NCI-H1092 (cell line): ENCODE data around the gene VTI1A.

Source experiments
- DNase-seq: peaks from one replicate; lab custom pipeline; 2025; lab: John Stamatoyannopoulos, UW

The VTI1A gene

DNA sequence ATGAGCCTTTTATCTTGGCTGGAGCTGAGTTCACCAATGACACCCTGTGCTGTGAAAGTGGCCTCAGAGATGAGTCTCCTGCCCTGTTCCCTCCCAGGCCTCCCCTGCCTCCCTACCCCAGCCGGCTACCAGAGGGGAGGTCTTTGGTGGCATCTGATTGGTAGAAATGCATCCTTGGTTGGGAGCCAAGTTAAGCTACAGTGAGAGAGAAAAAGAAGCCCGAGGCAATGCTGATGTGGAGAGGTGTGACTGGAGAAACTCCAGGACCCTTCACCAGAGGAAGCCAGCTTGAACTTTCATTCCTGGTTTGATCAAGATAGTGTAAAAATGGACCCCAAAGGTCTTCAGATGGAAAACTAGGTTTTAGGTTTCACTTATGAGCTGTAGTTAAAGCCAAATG, 311.9 kb downstream of the VTI1A start:
- DNase-seq = no peak

DNA sequence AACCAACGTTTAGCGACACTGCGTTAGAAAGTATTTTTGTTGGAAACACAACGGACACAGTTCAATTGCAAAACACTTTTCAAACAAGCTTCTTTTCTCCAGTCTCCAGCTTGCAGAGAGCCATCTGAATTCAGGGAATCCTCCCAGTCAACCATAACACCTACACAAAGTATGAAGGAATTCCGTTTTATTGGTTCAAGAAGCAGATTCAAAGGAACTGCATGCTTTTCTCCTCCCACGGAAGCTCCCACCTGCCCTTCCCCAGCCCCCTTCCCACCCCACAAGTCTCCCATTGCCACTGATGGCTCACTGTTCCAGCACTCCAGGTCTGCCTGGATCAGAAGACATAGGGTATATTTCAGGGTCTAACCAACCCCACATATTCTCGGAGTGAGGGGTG, 312.5 kb downstream of the VTI1A start:
- no peak for DNase-seq

DNA sequence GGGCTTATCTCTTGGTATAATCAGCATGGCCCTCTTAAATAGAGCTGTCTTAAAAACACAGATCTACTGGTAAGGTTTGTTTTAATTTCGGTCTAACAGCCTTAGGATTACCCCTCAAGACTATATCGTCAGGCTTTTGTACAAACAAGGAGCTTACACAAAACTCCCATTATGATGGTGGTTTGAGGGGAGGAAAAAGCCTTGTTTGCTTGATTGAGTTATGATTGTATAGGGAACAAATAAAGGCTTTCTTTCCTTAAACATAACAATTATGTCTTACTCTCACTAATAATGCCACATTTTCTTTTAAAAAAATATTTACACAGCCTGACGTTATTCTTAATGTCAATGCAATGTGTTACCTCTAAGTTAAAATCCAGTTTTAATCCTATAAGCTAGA, 314.2 kb downstream of the VTI1A start:
- no peak for DNase-seq

DNA sequence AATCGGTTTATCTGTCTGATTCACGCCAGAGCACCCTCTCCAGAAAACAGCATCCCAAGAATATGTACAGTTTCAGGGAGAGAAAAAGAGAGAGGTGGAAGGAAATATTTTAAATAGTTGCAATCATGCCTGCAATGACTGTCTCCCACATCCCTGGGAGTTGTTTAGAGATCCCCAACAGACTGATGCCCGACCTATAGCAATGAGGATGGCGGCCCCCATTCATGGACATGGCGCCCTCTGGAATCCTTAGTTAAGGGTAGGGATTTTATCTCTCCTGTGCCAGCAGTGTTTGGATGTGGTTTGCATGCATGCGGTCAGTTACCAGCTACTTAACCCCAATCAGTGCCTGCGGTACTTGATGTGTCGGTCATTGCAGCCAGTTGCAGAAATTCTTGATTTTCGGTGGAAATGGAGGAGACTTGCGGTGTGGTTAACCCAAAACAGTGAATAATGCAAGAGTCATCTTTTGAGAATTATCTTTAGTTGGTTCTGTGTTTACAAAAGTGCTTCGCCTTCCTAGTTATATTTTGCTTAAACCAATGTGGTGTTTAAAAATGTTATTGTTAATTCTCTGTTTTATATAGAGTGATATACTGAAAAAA, 317.0 kb downstream of the VTI1A start:
- DNase-seq = no peak

DNA sequence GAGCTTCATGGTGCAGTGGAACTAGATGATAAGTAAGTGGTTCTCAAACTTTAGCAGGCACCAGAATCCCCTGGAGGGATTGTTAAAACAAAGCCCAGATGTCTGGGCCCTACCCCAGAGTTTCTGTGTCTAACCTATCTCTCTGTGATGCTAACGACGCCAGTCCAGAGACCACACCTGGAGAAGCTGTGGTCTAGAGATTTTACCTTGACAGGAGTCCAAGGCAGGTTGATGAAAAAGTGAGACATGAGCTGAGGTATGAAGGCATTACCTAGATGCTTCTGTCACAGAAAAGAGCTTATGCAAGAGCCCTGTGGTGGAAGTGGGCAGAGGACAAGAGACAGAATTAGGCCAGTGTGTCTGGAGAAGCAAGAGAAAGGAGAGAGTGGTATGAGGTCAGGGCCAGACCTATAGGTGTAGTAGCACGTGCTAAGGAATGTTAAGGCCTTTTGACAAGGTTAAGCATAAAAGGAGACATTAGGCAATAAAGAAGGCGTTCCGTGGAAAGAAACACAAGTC, 318.8 kb downstream of the VTI1A start:
- DNase-seq = no peak

DNA sequence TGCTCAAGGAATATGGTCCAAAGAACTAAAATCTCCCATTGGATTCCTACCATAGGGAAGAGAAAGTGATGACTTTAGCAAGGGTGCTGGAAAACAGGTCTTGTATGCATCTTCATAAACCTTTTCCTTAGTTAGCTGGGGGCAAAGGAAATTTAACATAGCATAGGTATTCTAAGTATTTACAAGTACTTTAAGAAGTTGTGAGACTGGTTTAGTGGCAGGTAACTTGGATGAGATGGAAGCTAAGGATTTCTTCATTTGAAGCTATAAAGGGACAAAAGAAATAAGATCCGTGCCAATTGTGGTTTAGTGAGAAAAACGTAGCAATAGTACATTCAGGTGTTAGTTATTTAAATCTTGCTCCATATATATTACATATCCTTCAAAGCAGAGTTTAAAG, 319.6 kb downstream of the VTI1A start:
- no peak for DNase-seq

DNA sequence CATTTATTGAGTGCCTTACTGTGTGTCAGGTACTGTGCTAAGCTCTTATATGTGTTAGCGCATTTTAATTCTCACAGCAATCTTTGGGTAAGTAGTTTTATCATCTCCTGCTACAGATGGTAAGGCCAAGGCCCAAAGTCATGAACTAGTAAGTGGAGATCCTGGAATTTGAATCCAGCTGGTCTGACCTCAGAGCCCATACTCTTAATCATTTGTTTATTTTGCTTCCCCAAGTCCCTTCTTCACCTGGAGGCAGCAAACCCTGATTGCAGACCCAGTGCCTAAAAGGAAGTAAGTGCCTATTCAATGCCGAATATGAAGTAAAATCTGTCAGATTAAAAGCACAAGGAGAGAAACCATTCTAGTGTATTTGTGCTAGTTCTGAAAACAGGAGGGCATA, 320.1 kb downstream of the VTI1A start:
- no peak for DNase-seq

DNA sequence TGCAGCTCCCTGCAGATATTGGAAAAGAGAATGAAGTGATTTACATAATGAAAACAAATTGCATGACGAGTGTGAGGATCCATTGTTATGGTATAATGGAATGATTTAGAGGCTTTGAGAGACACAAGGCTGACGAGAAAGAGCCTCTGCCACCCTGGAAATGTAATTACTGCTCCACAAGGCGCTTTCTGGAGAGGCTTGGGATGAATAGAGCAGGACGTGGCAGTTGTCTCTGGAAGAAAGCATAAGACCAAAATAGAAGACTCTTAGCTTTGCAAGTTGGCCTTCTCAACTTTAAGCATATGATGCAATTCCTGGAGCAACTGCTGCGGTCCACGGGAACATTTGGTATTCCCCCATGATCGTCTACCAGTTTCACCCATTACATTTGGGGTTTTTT, 321.1 kb downstream of the VTI1A start:
- DNase-seq = no peak

DNA sequence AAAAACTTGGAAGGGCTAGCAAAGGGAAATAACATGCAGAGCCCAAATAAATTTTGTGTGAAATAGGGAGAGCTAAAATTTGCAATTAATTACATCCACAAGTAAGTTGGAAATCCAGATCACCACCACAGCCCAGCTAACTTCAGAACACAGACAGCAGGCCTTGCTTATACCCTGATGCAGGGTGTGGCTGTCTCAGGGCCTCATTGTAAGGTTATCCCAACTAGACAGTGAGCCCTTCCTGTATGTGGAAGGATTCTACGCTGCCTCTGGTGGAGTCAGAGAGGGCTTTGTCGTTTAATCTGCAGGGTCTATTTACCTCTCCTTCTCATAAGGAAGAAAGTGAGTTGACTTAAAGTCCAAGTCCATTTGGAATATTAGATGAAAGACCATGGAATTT, 322.1 kb downstream of the VTI1A start:
- no peak for DNase-seq

DNA sequence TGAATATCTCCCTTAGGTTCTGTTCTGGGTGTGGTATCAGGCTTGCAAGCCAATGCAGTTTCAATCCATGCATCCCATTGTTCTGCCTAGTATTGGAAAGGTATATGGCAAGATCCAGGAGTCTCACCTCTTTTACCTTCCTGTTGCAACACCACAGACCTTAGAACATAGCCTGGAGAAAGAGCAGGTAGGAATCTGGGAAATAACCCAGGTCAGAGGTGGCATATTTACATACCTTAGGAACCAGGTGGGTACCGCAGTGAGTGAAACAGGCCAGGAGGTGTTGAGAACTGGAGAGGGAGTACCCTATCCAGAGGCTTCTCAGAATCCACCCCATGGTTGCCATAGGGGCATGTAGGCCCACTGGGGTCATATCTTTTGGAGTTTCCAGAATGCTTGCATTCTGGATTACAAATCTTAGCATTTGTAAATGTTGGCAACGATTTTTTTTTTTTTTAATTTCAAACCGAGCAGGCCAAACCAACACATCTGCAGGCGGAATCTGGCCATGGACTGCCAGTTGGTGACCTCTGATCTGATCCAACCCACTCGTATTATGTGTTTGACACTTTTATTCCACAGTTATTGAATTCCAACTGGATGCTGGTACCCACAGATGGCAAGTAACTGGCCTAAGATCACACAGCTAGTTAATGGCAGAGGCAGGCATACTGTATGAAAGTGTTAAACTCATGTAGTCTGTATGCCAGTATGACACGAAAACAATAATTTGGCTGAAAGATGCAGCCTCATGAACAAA, 322.8 kb downstream of the VTI1A start:
- DNase-seq = no peak

DNA sequence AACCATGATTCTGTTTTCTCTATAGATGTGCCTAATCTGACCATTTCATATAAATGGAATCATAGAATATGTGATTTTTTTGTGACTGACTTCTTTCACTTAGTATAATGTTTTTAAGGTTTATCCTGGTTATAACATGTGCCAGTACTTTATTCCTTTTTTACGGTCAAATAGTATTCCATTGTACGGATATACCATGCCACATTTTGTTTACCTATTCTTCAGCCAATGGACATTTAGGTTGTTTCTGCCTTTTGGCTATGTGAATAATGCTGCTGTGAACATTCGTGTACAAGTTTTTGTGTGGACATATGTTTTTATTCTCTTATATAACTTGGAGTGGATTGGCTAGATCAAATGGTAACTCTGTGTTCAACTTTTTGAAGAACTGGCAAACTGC, 324.7 kb downstream of the VTI1A start:
- DNase-seq = no peak

DNA sequence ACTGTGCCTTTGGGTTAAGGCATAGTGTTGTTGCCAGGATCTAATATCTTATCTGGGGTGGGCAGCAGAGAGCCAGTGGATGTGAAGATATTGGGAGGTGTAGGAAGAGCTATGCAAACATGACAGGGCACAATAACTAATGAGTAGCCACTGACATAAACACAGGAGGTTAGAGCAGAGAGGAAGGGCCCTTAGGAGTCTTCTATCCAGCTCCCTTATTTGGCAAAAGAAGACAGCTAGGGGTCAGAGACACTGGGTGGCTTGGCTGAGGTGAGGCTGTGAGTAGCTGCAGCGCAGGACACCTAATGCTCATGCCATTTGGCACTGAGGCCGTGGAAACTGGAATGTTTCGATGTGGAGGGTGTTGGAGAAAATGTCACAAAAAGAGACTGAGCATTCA, 326.8 kb downstream of the VTI1A start:
- no peak for DNase-seq

DNA sequence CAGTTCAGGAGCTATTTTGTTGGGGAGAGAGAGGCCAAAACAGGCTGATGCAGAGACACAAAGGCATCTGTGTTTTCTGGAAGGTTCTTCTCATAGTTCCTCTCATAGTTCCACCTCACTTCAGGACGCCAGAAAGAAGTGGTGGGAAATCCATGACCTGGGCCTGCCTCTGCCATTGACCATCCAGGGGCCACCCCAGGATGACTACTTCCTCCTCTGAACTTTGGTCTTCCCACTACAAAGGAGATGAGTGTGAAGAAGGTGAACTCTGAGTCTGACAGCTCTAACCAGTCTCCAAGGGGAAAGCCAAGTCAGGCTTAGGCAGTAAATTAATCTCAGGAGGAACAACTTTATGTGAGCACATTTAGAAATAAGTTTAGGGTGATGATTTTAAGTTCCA, 327.2 kb downstream of the VTI1A start:
- DNase-seq = no peak

DNA sequence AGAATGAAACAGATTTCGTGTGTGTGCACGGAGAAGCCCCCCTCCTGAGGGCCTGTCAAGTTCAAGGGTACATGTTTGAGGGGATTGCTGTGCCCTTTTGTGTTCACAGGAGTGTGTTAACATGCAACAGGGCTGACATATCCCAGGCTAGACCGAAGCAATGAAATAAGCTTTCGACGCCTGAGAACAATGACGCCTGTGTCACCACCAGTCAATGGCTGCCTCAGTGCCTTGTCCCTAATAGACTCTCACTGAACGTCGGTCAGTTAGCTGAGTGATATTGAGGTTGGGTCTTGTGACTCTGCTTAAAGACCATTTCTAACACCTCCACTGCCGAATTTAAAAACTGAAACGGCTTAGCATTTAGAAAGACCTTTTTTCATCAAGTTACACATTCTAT, 327.8 kb downstream of the VTI1A start:
- no peak for DNase-seq

DNA sequence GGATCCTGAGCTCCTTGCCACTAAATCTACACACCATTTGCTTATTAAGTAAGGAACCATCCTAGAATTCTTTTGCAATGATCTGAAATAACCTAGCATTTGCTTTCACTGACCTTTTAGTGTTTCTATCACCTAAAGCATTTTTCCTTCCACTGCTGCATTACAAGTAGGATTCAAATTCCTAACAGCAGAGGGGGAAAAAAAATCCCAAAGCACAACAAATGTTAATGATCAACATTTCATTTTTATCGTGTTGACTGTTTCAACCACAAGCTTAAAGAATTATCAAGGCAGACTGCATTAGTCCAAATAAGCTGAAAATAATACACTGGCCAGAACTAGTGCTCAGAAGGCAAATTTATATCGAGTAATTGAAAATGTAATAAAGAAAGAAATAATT, 328.4 kb downstream of the VTI1A start:
- DNase-seq = no peak

DNA sequence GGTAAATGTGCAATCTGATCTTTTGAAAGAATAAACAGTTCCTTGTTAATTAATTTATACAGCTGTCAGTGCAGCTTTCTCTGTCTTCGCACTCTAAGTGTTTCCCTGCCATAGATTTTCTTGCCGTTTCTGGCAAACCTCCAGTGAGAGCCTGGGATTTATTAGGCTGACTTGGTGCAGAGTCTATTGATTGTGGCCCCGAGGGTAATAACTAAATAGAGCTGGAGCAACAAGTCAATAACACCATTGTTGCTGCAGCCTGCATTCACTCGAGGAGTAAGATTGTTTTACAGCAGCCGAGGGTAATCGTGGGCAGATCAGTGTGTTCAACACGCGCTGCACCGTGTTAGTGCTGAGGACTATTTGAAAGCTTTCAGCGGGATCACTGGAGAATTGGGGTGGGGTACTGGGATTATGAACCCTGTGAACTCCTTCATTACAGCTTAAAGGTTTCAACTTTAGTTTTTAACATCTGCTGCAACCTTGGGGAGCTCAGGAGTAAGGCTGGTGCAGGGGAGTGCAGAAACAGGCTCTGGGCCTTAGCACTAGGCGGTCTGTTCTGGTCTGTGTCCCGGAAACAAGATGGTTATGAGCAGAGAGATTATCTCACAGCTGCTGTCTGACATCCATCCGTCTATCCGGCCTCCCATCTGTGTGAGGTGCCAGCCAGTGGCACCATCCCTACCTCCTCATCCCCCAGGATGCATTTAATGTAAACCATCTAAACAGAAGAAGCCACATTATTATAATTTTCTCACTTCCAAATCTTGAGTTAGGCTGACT, 329.1 kb downstream of the VTI1A start:
- DNase-seq = peak; percentile 50

DNA sequence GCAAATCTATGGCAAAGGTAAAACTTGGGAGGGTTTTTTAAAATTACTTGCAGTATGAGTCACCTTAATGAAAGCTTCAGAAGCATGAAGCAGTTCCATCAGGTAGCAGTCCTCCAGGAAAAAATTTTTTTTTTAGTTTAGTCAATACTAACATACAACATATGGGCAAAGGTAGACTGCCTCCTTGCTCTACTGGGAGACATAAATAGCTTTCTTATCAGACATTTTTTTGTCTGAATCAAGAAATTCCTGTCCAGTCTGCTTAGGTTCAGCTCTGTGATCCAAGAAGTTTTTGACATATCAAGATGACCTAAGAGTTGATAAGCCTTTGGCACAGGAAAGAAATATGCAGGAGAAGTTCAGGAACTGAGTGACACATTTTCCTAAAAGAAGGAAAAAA, 331.6 kb downstream of the VTI1A start:
- DNase-seq = no peak

DNA sequence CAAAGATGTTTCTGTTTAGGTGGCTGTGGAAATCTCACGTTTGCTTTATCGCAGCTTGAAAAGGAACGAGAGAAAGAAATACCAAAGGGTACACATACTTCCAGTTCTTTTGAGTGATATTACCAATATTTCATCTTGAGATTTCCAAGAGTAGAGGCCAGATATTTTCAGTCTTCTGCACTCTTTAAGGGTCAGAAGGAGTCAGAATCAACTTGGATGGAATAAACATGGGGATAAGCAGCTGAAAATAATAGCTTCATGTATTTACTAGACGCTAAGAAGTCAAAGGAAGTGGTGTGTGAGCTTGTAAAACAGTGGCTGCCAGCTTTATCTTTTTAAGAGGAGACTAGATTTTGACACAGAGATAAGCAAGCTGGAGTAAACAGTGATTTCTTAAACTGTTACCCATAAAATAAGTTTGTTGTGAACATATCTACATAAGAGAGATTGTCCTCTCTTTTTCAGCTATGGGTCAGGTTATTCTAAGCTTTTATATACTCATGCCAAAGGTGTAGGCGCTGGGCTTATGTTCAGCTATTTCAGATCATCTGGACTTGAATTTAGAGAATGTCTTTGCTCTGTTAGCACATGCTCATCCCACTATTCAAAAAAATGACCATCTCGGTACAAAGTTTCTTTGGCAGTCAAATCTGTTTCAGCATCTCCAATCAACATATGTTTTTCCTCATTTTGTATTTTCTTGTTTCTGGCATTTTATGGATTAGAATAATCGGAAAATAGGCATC, 332.2 kb downstream of the VTI1A start:
- no peak for DNase-seq

DNA sequence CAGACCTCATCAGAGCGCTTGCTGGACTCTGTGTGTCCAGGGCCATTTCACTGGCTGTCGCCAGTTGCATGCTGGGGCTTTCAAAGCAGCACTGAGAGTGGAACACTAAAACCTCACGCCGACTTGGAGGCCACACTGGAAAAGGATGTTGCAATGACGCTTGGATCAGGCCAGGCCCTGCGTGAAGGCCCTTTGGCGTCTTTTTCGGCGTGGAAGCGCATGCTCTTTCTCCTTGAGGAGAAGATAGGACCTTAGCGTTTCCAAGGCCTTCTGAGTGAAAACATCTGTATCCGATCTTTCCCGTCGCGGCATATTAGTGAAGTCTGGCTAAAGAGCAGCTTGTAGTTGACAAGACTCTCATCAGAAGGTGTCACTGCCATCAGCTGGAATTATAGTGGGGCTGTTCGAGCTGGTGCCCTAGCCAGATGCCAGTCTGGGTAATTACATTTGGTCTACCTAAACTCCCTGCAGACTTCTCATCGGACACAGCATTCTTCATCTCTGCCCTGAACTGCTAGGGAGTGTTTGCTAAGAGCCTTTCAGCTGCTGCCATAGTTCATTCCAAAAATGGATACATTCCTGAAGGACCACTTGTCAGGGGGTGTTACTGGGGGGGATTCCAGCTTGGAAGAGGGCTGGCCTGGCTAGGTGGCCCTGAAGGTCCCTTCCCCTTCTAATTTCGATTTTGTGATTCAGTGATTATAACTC, 335.3 kb downstream of the VTI1A start:
- no peak for DNase-seq

DNA sequence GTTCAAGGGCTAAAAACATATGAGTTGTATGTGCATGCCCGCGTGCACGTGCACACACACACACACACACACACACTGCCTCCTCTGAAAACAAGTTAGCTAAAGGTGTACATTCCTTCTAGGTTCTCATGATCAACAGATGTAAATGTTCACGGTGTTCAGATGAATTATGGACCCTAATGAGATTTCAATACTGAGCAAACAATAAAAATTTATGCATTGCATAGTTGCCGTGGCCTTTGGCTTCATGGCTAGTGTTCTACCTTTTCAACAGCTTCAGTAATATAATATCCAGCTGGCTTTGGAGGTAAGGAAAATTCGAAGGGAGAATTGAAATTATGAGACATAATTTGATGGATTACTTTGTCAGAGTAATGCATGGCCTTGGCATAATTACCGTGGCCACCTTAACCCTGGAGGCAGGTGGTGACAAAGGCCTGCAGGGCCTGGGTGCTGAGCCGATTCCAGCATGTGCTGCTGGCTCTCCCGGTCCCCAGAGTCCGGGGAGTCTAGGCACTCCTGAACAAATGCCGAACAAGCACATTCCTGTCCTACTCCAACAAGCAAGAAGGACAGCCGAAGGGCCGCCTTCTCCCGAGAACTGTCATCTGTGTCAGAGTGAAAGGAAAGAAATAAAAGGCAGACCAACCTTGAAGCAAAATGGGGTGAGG, 336.5 kb downstream of the VTI1A start:
- no peak for DNase-seq

DNA sequence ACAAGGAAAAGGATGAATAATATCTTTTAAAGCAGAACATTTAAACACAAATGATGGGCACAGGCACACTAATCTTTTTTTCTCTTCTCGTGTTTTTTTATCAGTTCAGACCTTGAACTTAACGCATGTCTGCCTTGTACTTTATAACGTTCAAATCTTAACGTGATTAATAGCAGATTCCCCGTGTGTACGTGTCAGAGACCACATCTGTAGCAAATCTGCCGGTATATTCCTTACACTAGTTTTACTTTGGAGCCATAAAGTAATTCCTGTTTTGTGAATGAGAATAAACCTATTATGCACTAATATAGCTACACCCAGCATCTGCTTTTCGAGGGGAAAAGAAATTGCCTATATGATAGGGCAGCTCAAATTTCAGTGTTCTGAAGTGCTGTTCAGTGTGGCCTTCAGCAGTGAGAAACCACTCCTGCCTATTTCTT, 337.0 kb downstream of the VTI1A start:
- DNase-seq = peak; percentile 2
